ENCODE data around the gene CCHCR1.

CCHCR1 gene

GRCh38 chr6:31094389-31094881 lies 63.2 kb downstream of the CCHCR1 start:
- H3K4me1 Mint-ChIP-seq (ENCODE audit: low read depth), result peaks cover 40% of the 10 kb centered on the region

DNA sequence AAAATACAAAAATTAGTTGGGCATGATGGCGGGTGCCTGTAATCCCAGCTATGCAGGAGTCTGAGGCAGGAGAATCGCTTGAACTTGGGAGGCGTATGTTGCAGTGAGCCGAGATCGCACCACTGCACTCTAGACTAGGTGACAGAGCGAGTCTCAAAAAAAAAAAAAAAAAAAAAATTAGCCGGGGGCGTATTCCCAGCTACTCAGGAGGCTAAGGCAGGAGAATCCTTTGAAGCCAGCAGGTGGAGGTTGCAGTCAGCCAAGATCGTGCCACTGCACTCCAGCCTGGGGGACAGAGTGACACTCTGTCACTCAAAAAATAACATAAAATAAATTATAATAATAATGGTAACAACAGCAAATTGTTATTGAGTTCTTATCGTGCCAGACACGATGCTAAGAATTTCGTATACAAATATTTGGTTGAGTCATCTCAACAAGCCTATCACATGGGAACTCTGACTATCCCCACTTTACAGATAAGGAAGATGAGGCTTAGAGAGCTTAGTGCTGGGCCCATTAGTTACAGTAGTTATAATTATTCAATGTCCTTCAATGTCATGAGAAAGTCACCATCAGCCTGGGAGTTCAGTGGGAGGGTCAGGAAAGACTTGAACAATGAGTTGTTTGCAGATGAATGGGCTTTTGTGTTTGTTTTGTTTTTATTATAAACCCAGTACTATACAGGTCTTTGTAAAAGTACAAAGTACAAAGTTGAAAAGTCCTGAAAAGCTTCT lies 64.7 kb downstream of the CCHCR1 start:
- Mint-ChIP-seq H3K9me3 (no peaks in the 10 kb centered on the region), H3K4me1 (ENCODE audit: low read depth) (peaks cover 40% of the 10 kb centered on the region), H3K27me3 (no peaks in the 10 kb centered on the region), H3K27ac (no peak overlapping the region), H3K36me3 (ENCODE audit: low read depth) (no peaks in the 10 kb centered on the region), H3K4me3 (no peak overlapping the region)

More at GRCh38 chr6:31094389-31094881, 63.2 kb downstream of the CCHCR1 start:
- no peaks in the 10 kb centered on the region for H3K27me3 Mint-ChIP-seq
- no peaks in the 10 kb centered on the region for H3K9me3 Mint-ChIP-seq
- no peaks in the 10 kb centered on the region for H3K36me3 Mint-ChIP-seq (ENCODE audit: low read depth)
- no peak overlapping the region for H3K4me3 Mint-ChIP-seq
- peak overlapping the region; percentile 54 for H3K27ac Mint-ChIP-seq

Measured in stimulated activated naive CD8-positive, alpha-beta T cell treated with anti-CD3 and anti-CD28 coated beads, Interleukin-15, Interleukin-2, amounts not matched to agents 100 ng/mL and 50 ng/mL, for 24 hours (primary cell).